ENCODE results near the gene COL26A1. TPM values are rescaled to one million over a fixed set of nuclear protein-coding genes. Genes with fewer than 3 reads are reported as not detected.
A peak's percentile ranks its signal among the peaks of the same experiment; 100 is the strongest.

The COL26A1 gene
- total and polyA plus RNA-seq, 7 donors, result 0.13 TPM; not detected in 6

- intact Hi-C loops (cut with DNase I), result no loop called here
- Histone ChIP-seq H3K27ac (no peak overlapping the region), H3K36me3 (no peaks in the 10 kb centered on the region), H3K9me3 (no peaks in the 10 kb centered on the region), H3K4me3 (no peak overlapping the region), H3K4me1 (peaks cover 0 to 7% (median 0%) of the 10 kb centered on the region in 4 donors), H3K27me3 (no peaks in the 10 kb centered on the region)
- no peak for TF ChIP-seq EP300 (IDR thresholded peaks at IDR 0.05)
- TF ChIP-seq POLR2A (IDR thresholded peaks at IDR 0.05), result no peak
- TF ChIP-seq, protein P1, sequence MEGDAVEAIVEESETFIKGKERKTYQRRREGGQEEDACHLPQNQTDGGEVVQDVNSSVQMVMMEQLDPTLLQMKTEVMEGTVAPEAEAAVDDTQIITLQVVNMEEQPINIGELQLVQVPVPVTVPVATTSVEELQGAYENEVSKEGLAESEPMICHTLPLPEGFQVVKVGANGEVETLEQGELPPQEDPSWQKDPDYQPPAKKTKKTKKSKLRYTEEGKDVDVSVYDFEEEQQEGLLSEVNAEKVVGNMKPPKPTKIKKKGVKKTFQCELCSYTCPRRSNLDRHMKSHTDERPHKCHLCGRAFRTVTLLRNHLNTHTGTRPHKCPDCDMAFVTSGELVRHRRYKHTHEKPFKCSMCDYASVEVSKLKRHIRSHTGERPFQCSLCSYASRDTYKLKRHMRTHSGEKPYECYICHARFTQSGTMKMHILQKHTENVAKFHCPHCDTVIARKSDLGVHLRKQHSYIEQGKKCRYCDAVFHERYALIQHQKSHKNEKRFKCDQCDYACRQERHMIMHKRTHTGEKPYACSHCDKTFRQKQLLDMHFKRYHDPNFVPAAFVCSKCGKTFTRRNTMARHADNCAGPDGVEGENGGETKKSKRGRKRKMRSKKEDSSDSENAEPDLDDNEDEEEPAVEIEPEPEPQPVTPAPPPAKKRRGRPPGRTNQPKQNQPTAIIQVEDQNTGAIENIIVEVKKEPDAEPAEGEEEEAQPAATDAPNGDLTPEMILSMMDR (IDR thresholded peaks at IDR 0.05), result no peak
- no peak for TF ChIP-seq POLR2AphosphoS5 (IDR thresholded peaks at IDR 0.05)
- DNase-seq, result no peak
- WGBS, 2 donors, result 74 to 86% methylated on average over 4 of the region's 4 CpGs
Observed at GRCh38 chr7:101450064-101450463, 87.4 kb downstream of the COL26A1 start.

DNA sequence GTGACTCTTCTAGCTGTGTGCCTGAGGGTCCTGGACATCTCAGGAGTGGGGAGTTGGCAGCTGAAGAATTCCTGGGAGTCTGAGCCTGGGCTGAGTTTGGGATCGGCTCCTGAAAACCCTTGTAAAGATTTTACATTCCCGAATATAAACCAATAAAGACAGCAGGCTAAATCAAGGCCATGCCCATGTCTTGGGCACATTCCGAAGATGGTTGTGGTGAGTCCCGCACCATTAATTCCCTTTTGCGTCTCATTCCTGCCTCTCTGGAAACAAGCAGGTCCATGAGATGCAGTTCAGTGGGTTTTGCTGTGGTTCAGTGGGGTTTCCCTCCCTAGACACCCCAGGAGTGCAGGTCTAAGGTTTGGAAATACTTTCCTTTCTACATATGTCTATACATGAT, 90.9 kb downstream of the COL26A1 start:
- TF ChIP-seq, protein P1 (IDR thresholded peaks at IDR 0.05), result no peak
- no peaks in the 10 kb centered on the region for H3K27me3 ChIP-seq
- no peaks in the 10 kb centered on the region for H3K36me3 ChIP-seq
- DNase-seq, result no peak
- no peak overlapping the region for H3K4me3 ChIP-seq
- intact Hi-C loops (cut with DNase I), result no loop called here
- H3K27ac ChIP-seq, result no peak overlapping the region
- no peaks in the 10 kb centered on the region for H3K9me3 ChIP-seq
- 49 to 73% methylated on average over 5 of the region's 5 CpGs for WGBS, 2 donors
- H3K4me1 ChIP-seq, result peaks cover 0 to 7% (median 0%) of the 10 kb centered on the region in 4 donors

- Histone ChIP-seq H3K36me3 (no peaks in the 10 kb centered on the region), H3K4me1 (peaks cover 0 to 7% (median 0%) of the 10 kb centered on the region in 4 donors), H3K27ac (no peak overlapping the region), H3K4me3 (no peak overlapping the region), H3K27me3 (no peaks in the 10 kb centered on the region), H3K9me3 (no peaks in the 10 kb centered on the region)
- intact Hi-C loops (cut with DNase I), result no loop called here
- DNase-seq, result peak; percentile 32
- 48 to 74% methylated on average over 6 of the region's 6 CpGs for WGBS, 2 donors
- TF ChIP-seq EP300 (IDR thresholded peaks at IDR 0.05) (no peak), POLR2AphosphoS5 (IDR thresholded peaks at IDR 0.05) (no peak)
Observed at GRCh38 chr7:101457001-101457750, 94.5 kb downstream of the COL26A1 start.

GRCh38 chr7:101465131-101465530, 102.5 kb downstream of the COL26A1 start:
- H3K27me3 ChIP-seq, result peaks cover 0 to 6% (median 0%) of the 10 kb centered on the region in 3 donors
- no peaks in the 10 kb centered on the region for H3K9me3 ChIP-seq
- WGBS, 2 donors, result 78 to 87% methylated on average over 5 of the region's 5 CpGs
- intact Hi-C loops (cut with DNase I), result no loop called here
- H3K27ac ChIP-seq, result no peak overlapping the region
- TF ChIP-seq EP300 (IDR thresholded peaks at IDR 0.05), result no peak
- TF ChIP-seq, protein P1 (IDR thresholded peaks at IDR 0.05), result no peak
- TF ChIP-seq POLR2A (IDR thresholded peaks at IDR 0.05), result no peak
- no peak overlapping the region for H3K4me3 ChIP-seq
- peak; percentile 22 for DNase-seq
- H3K4me1 ChIP-seq, result no peaks in the 10 kb centered on the region
- no peaks in the 10 kb centered on the region for H3K36me3 ChIP-seq

GRCh38 chr7:101465576-101466196, 103.0 kb downstream of the COL26A1 start:
- TF ChIP-seq POLR2AphosphoS5 (IDR thresholded peaks at IDR 0.05), result no peak
- no peak for TF ChIP-seq EP300 (IDR thresholded peaks at IDR 0.05)
- TF ChIP-seq POLR2A (IDR thresholded peaks at IDR 0.05), result no peak
- TF ChIP-seq, protein P1 (IDR thresholded peaks at IDR 0.05), result no peak
- intact Hi-C loops (cut with DNase I), result no loop called here
- Histone ChIP-seq H3K9me3 (no peaks in the 10 kb centered on the region), H3K27ac (no peak overlapping the region), H3K36me3 (no peaks in the 10 kb centered on the region), H3K4me1 (no peaks in the 10 kb centered on the region), H3K27me3 (peaks cover 0 to 6% (median 0%) of the 10 kb centered on the region in 3 donors), H3K4me3 (no peak overlapping the region)
- DNase-seq, result peak; percentile 37
- 41 to 65% methylated on average over 9 of the region's 9 CpGs for WGBS, 2 donors
